ENCODE results near the gene APBB2.

Gene APBB2

DNA sequence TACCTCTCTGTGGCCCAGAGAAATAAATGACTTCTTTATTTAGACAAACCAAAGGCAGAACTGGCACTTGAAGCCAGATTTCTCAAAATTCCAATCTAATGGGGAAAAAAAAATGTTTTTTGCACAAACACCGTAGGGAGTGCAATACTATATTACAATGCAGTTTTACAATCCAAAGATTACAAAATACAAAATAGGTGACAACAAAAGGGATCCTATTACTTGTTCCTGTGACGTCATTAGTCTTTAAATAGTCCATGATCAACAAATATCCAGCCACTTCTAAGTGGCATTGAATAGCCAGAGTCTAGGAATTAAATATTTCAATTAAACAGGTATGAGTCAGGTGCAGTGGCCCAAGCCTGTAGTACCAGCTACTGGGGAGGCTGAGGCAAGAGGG lies 3.0 kb upstream of the APBB2 start:
- TF ChIP-seq, protein P1, sequence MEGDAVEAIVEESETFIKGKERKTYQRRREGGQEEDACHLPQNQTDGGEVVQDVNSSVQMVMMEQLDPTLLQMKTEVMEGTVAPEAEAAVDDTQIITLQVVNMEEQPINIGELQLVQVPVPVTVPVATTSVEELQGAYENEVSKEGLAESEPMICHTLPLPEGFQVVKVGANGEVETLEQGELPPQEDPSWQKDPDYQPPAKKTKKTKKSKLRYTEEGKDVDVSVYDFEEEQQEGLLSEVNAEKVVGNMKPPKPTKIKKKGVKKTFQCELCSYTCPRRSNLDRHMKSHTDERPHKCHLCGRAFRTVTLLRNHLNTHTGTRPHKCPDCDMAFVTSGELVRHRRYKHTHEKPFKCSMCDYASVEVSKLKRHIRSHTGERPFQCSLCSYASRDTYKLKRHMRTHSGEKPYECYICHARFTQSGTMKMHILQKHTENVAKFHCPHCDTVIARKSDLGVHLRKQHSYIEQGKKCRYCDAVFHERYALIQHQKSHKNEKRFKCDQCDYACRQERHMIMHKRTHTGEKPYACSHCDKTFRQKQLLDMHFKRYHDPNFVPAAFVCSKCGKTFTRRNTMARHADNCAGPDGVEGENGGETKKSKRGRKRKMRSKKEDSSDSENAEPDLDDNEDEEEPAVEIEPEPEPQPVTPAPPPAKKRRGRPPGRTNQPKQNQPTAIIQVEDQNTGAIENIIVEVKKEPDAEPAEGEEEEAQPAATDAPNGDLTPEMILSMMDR (IDR thresholded peaks at IDR 0.05; ENCODE audit: control extremely low read depth, extremely low read depth, low read depth, missing control alignments): no peak
- ChIA-PET POLR2A (interaction anchor here (0.7 kb wide), 1 partner anchor 295 kb away, joined by 3 read pairs; no protein-coding TSS in a partner anchor), CTCF (interaction anchor here (1.3 to 9.2 kb wide), 3 partner anchors 238 to 292 kb away, joined by 3 to 85 read pairs (median 5); no protein-coding TSS in a partner anchor)
- DNase-seq (ENCODE audit: extremely low spot score): no peak

DNA sequence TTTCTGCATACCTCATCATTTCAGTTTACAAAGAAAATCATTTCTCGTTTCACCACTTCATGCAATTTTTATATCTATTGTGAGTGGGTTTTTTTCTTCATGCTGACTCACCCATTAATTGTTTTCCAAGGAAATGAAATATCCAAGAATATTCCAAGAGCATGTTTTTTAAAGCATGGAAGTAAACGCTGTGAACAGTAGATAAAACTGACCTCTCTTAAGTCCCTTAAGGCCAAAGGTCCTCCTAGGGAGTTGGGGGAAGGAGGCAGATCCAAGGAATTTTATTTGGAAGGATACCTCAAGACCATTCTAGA lies 2.6 kb upstream of the APBB2 start:
- no peak for DNase-seq (ENCODE audit: extremely low spot score)
- ChIA-PET CTCF (interaction anchor here (1.3 to 9.2 kb wide), 3 partner anchors 13 to 291 kb away, joined by 3 to 85 read pairs (median 4); no protein-coding TSS in a partner anchor), POLR2A (interaction anchor here (0.7 kb wide), 1 partner anchor 295 kb away, joined by 3 read pairs; no protein-coding TSS in a partner anchor)
- TF ChIP-seq, protein P1 (IDR thresholded peaks at IDR 0.05; ENCODE audit: control extremely low read depth, extremely low read depth, low read depth, missing control alignments): no peak

DNA sequence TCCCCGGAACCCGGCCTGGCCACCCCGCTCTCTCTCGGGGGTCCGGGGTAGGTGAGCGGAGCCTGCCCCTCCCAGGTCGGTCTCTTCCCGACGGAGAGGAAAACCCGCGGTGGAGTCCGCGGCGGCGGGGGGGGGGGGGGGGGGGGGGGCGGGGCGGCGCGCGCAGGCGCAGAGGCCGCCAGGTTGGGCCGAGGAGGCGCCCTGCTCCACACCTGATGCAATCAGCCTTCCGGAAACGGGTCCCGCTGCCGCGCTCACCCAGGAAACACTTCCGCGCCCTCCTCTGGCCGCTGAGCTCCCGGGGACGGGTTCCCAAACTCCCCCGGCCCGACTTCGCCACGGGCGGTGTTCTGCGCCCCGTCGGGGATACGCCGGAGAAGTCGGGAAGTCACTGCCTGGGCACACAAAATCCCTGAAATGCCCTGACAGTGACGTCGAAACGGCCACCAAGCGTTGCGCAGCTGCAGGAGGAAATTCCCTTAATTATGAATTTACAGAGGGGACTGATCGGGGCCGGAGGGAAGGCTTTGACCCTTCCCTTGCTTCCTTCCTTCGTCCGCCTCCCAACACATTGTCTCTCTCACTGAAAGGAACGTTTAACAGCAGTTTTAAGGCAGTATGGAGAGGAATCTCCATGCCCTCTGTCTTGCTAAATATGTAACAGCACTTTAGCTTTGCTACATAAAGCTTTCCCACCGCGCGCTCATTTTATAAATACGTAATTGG lies 2.1 kb upstream of the APBB2 start:
- TF ChIP-seq, protein P1 (IDR thresholded peaks at IDR 0.05; ENCODE audit: control extremely low read depth, extremely low read depth, low read depth, missing control alignments): no peak
- POLR2A ChIA-PET: no interaction called here
- DNase-seq (ENCODE audit: extremely low spot score): peak; percentile 88
- CTCF ChIA-PET: interaction anchor here (1.0 to 9.2 kb wide), 4 partner anchors 12 to 291 kb away, joined by 3 to 85 read pairs (median 4); no protein-coding TSS in a partner anchor

DNA sequence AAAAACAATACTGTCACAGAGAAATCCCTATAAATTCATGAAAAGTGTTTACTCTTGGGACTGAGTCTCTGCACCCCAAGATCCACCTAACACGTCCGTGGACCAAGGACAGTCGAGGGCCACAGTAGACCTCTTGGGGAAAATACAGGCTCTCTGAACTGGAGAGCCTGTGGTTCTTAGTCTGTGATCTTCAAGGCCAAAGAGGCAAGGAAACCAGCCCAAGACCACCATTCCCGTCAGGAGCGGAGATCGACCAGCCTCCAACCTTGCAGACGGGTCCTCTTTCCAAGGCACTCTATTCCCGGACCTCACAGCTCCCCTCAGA lies 1.6 kb upstream of the APBB2 start:
- TF ChIP-seq, protein P1 (IDR thresholded peaks at IDR 0.05; ENCODE audit: control extremely low read depth, extremely low read depth, low read depth, missing control alignments): no peak
- DNase-seq (ENCODE audit: extremely low spot score): no peak
- ChIA-PET POLR2A (no interaction called here), CTCF (interaction anchor here (1.0 to 9.2 kb wide), 5 partner anchors 12 to 290 kb away, joined by 3 to 85 read pairs (median 3); no protein-coding TSS in a partner anchor)

DNA sequence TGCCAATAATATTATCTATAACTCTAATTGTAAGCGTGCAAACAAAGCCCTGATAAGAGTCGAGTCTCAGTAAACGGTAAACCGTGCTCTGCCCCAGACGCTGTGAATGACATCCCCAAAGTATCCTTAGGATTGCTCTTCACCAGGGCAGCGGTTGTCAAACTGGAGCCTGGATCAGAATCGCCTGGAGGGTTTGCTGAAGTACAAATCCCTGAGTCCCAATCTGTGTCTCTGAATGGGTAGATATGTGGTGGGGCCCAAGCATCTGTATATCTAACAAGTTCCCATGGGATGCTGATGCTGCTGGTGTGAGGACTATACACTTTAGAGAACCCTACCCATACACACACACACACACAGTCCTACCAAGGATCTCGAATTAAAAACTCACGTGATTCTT lies 813 bp upstream of the APBB2 start:
- TF ChIP-seq, protein P1 (IDR thresholded peaks at IDR 0.05; ENCODE audit: control extremely low read depth, extremely low read depth, low read depth, missing control alignments): no peak
- no peak for DNase-seq (ENCODE audit: extremely low spot score)
- ChIA-PET POLR2A (no interaction called here), CTCF (interaction anchor here (1.2 to 9.2 kb wide), 4 partner anchors 10 to 288 kb away, joined by 3 to 85 read pairs (median 8); no protein-coding TSS in a partner anchor)

DNA sequence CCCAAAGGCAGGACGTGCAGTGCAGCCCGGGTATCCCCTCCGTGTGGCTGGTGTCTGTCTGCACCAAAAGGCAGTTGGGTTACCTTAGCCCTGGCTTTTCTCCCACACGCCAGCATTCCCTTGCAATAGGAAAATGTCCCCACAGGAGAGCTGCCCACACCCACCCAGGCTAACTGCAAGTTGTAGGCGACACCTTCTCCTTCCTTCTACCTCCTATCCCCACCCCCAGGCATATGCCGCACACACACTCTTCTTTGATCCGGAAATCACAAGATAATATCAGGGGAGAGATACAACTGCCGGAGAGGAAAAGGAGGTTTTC lies 444 bp upstream of the APBB2 start:
- TF ChIP-seq, protein P1 (IDR thresholded peaks at IDR 0.05; ENCODE audit: control extremely low read depth, extremely low read depth, low read depth, missing control alignments): no peak
- ChIA-PET CTCF (interaction anchor here (0.9 to 9.2 kb wide), 5 partner anchors 10 to 288 kb away, joined by 3 to 85 read pairs (median 7); no protein-coding TSS in a partner anchor), POLR2A (no interaction called here)
- DNase-seq (ENCODE audit: extremely low spot score): no peak

All from GM10248 (cell line).